WTC11 (cell line): ENCODE results near the gene MOV10. TPM values are rescaled to one million over a fixed set of nuclear protein-coding genes. Genes with fewer than 3 reads are reported as not detected.

Experiments
- ATAC-seq: fragments of 200-7000 bp; cut with Tn5 transposase; 2 replicates; pipeline ENCODE4 v1.10.0; 2021; ENCODE audit warnings: mild to moderate bottlenecking, moderate library complexity
- CTCF ChIA-PET: fragments of 300-600 bp; sonication (Branson Sonifier 250); formaldehyde crosslinking; loops from one replicate; lab custom pipeline; 2021; ENCODE audit warnings: antibody characterized with exemption; lab: Charles Lee
- POLR2A ChIA-PET: fragments of 350-600 bp; sonication (Branson Sonifier 250); formaldehyde crosslinking; loops from one replicate; lab custom pipeline; 2021; ENCODE audit warnings: antibody characterized with exemption; lab: Charles Lee
- DNase-seq: peaks from one replicate; pipeline ENCODE4 v3.0.0; 2021; ENCODE audit warnings: low spot score
- H3K27ac Mint-ChIP-seq: 2 replicates; pipeline ENCODE4 v1.8.0; 2021; ENCODE audit warnings: mixed read lengths
- H3K27me3 Mint-ChIP-seq: 2 replicates; pipeline ENCODE4 v1.8.0; 2021; ENCODE audit warnings: low read depth, mild to moderate bottlenecking, moderate library complexity, mixed read lengths
- H3K36me3 Mint-ChIP-seq: 2 replicates; pipeline ENCODE4 v1.8.0; 2021; ENCODE audit warnings: mixed read lengths
- H3K4me1 Mint-ChIP-seq: 2 replicates; pipeline ENCODE4 v1.8.0; 2022; ENCODE audit warnings: mixed read lengths
- H3K4me3 Mint-ChIP-seq: 2 replicates; pipeline ENCODE4 v1.8.0; 2021; ENCODE audit warnings: mild to moderate bottlenecking, moderate library complexity, mixed read lengths
- H3K9me3 Mint-ChIP-seq: 2 replicates; pipeline ENCODE4 v1.8.0; 2021; ENCODE audit warnings: mixed read lengths
- GABPB1 ChIP-seq: sonication (generic); formaldehyde crosslinking; IDR thresholded peaks from 2 replicates; pipeline ENCODE4 v1.8.1; 2023; ENCODE audit warnings: mild to moderate bottlenecking, missing genetic modification reagents
- MYBL2 ChIP-seq: sonication (generic); formaldehyde crosslinking; IDR thresholded peaks from 2 replicates; pipeline ENCODE4 v1.8.1; 2023; ENCODE audit warnings: mild to moderate bottlenecking, moderate library complexity, missing genetic modification reagents
- NFATC4 ChIP-seq: fragments of 250-450 bp; sonication (Bioruptor Pico); IDR thresholded peaks from 2 replicates; pipeline ENCODE4 v1.9.0; 2021; ENCODE audit warnings: mild to moderate bottlenecking
- NR2C2 ChIP-seq: sonication (generic); formaldehyde crosslinking; IDR thresholded peaks from 2 replicates; pipeline ENCODE4 v1.8.0; 2022; ENCODE audit warnings: mild to moderate bottlenecking, missing genetic modification reagents
- OVOL2 ChIP-seq: fragments of 250-450 bp; sonication (Bioruptor Pico); IDR thresholded peaks from 2 replicates; pipeline ENCODE4 v1.9.0; 2021; ENCODE audit warnings: mild to moderate bottlenecking, borderline replicate concordance
- PRRX2 ChIP-seq: fragments of 250-450 bp; sonication (Bioruptor Pico); IDR thresholded peaks from 2 replicates; pipeline ENCODE4 v1.8.0; 2021; ENCODE audit warnings: mild to moderate bottlenecking
- RORB ChIP-seq: fragments of 250-450 bp; sonication (Bioruptor Pico); IDR thresholded peaks from 2 replicates; pipeline ENCODE4 v1.9.0; 2021; ENCODE audit warnings: mild to moderate bottlenecking
- SMAD4 ChIP-seq: sonication (generic); formaldehyde crosslinking; IDR thresholded peaks from 2 replicates; pipeline ENCODE4 v1.8.0; 2022; ENCODE audit warnings: mild to moderate bottlenecking, missing genetic modification reagents
- SOX15 ChIP-seq: fragments of 250-450 bp; sonication (Bioruptor Pico); IDR thresholded peaks from 2 replicates; pipeline ENCODE4 v1.9.0; 2021; ENCODE audit warnings: mild to moderate bottlenecking
- SP1 ChIP-seq: sonication (generic); formaldehyde crosslinking; conservative IDR thresholded peaks from 2 replicates; pipeline ENCODE4 v1.8.1; 2022; ENCODE audit warnings: missing genetic modification reagents
- ZNF138 ChIP-seq: sonication (generic); formaldehyde crosslinking; conservative IDR thresholded peaks from 2 replicates; pipeline ENCODE4 v1.8.1; 2022; ENCODE audit warnings: mild to moderate bottlenecking, moderate library complexity, missing genetic modification reagents
- total RNA-seq: library from RNA; stranded (reverse); gene quantifications from 3 replicates; pipeline ENCODE4 v1.2.3, GENCODE V29; 2021
- TF ChIP-seq, protein P1 (sequence below): sonication (generic); formaldehyde crosslinking; IDR thresholded peaks from 2 replicates; pipeline ENCODE4 v1.8.0; 2023; ENCODE audit warnings: missing genetic modification reagents, mild to moderate bottlenecking, borderline replicate concordance
- TF ChIP-seq, protein P2 (sequence below): fragments of 250-450 bp; sonication (Bioruptor Pico); IDR thresholded peaks from 2 replicates; pipeline ENCODE4 v1.9.0; 2021; ENCODE audit warnings: mild to moderate bottlenecking
- TF ChIP-seq, protein P3 (sequence below): fragments of 250-450 bp; sonication (Bioruptor Pico); conservative IDR thresholded peaks from 2 replicates; pipeline ENCODE4 v1.9.0; 2021; ENCODE audit warnings: mild to moderate bottlenecking
- TF ChIP-seq, protein P4 (sequence below): sonication (generic); formaldehyde crosslinking; IDR thresholded peaks from 2 replicates; pipeline ENCODE4 v1.8.0; 2022; ENCODE audit warnings: mild to moderate bottlenecking, missing genetic modification reagents
- TF ChIP-seq, protein P5 (sequence below): sonication (generic); formaldehyde crosslinking; IDR thresholded peaks from 2 replicates; pipeline ENCODE4 v1.8.1; 2023; ENCODE audit warnings: mild to moderate bottlenecking, moderate library complexity, missing genetic modification reagents
- TF ChIP-seq, protein P6 (sequence below): sonication (generic); formaldehyde crosslinking; IDR thresholded peaks from 2 replicates; pipeline ENCODE4 v1.8.0; 2022; ENCODE audit warnings: mild to moderate bottlenecking, missing genetic modification reagents

Gene MOV10
- total RNA-seq, 1 experiment from 2014 or later, result 80.7 TPM

DNA sequence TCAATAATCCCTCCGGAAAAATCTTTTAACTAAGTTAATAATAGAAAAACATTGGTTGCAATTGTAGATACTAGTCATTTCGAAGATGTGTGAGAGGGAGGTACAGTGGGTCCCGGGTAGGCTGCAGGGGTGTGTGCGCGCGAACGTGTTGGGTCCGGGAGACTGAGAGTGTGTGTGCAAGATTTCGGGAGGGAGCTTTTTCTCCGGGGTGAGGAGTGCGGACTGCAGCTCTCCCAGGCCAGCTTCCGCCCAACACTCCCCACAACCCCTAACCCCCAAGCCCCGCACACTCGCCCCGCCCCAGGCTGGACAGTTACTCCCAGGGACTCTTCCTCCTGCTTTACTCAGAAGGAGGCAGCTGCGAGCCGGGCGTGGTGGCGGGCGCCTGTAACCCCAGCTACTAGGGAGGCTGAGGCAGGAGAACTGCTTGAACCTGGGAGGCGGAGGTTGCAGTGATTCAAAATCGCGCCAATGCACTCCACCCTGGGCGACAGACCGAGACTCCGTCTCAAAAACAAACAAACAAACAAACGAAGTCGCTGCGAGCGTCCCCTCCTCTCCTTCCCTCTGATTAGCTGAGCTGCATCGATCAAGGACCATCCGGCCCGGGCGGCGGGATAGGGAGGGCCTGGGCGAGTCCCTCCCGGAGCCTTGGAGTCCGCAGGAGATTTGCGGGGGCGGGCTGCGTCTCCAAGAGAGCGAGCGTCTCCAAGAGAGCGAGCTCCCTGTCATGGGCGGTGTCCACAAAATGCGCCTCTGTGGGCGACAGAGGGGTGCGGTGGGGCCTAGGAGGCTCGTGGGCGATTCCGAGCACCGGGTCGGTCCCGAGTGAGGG is 68.9 kb downstream of the MOV10 start:
- Mint-ChIP-seq H3K4me3 (peak overlapping the region; percentile 57), H3K9me3 (no peaks in the 10 kb centered on the region), H3K4me1 (peaks cover 8% of the 10 kb centered on the region), H3K27ac (no peak overlapping the region), H3K36me3 (no peaks in the 10 kb centered on the region), H3K27me3 (peaks cover 81% of the 10 kb centered on the region)
- peak; percentile 59 for DNase-seq
- CTCF ChIA-PET, result interaction anchor here (1.0 to 3.7 kb wide), 14 partner anchors 10 to 137 kb away, joined by 3 to 34 read pairs (median 6); partner anchors contain the start of gene PPM1J
- POLR2A ChIA-PET, result interaction anchor here (0.6 kb wide), 1 partner anchor 54 kb away, joined by 3 read pairs; no protein-coding TSS in a partner anchor
- TF ChIP-seq RORB (CRISPR knock-in tag) (no peak), SP1 (CRISPR knock-in tag) (no peak), OVOL2 (CRISPR knock-in tag) (no peak), SOX15 (CRISPR knock-in tag) (no peak), ZNF138 (no peak)
- TF ChIP-seq, protein P1, sequence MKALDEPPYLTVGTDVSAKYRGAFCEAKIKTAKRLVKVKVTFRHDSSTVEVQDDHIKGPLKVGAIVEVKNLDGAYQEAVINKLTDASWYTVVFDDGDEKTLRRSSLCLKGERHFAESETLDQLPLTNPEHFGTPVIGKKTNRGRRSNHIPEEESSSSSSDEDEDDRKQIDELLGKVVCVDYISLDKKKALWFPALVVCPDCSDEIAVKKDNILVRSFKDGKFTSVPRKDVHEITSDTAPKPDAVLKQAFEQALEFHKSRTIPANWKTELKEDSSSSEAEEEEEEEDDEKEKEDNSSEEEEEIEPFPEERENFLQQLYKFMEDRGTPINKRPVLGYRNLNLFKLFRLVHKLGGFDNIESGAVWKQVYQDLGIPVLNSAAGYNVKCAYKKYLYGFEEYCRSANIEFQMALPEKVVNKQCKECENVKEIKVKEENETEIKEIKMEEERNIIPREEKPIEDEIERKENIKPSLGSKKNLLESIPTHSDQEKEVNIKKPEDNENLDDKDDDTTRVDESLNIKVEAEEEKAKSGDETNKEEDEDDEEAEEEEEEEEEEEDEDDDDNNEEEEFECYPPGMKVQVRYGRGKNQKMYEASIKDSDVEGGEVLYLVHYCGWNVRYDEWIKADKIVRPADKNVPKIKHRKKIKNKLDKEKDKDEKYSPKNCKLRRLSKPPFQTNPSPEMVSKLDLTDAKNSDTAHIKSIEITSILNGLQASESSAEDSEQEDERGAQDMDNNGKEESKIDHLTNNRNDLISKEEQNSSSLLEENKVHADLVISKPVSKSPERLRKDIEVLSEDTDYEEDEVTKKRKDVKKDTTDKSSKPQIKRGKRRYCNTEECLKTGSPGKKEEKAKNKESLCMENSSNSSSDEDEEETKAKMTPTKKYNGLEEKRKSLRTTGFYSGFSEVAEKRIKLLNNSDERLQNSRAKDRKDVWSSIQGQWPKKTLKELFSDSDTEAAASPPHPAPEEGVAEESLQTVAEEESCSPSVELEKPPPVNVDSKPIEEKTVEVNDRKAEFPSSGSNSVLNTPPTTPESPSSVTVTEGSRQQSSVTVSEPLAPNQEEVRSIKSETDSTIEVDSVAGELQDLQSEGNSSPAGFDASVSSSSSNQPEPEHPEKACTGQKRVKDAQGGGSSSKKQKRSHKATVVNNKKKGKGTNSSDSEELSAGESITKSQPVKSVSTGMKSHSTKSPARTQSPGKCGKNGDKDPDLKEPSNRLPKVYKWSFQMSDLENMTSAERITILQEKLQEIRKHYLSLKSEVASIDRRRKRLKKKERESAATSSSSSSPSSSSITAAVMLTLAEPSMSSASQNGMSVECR (CRISPR knock-in tag), result 0 out of 2 replicates have a peak, but pooled peaks have one; percentile 37
- TF ChIP-seq, protein P2, sequence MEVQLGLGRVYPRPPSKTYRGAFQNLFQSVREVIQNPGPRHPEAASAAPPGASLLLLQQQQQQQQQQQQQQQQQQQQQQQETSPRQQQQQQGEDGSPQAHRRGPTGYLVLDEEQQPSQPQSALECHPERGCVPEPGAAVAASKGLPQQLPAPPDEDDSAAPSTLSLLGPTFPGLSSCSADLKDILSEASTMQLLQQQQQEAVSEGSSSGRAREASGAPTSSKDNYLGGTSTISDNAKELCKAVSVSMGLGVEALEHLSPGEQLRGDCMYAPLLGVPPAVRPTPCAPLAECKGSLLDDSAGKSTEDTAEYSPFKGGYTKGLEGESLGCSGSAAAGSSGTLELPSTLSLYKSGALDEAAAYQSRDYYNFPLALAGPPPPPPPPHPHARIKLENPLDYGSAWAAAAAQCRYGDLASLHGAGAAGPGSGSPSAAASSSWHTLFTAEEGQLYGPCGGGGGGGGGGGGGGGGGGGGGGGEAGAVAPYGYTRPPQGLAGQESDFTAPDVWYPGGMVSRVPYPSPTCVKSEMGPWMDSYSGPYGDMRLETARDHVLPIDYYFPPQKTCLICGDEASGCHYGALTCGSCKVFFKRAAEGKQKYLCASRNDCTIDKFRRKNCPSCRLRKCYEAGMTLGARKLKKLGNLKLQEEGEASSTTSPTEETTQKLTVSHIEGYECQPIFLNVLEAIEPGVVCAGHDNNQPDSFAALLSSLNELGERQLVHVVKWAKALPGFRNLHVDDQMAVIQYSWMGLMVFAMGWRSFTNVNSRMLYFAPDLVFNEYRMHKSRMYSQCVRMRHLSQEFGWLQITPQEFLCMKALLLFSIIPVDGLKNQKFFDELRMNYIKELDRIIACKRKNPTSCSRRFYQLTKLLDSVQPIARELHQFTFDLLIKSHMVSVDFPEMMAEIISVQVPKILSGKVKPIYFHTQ (CRISPR knock-in tag), result no peak
- peak; percentile 65 for ATAC-seq

DNA sequence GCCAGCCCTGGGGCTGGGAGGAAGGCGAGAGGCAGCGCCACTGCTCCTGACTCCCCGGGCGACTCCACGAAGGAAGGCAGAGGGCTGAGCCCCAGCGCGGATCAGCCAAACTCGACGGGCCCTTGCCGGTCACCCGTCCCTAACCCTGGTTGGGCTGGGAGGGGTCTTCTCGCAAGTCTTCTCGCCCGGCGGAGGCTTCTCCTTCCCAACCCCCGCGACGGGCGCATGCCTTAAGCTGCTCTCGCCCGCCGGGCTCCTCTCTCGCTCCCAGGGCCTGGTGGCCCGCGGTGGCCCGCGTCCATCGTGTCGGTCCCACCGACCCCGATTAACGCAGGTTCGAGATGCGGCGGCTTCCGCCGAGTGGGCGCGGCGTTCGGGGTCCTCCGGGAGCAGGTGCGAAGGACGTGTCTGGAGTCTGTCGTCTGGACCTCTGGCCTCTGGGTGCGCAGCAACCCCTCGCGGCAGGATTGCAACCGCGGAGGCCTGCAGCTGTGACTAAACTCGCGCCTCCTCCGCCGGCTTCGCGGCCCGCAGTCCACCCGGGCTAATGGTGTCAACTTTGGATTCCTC is 69.6 kb downstream of the MOV10 start:
- ATAC-seq, result peak; percentile 81
- DNase-seq, result peak; percentile 69
- Mint-ChIP-seq H3K36me3 (no peaks in the 10 kb centered on the region), H3K4me1 (peaks cover 8% of the 10 kb centered on the region), H3K27ac (no peak overlapping the region), H3K4me3 (peak overlapping the region; percentile 57), H3K9me3 (no peaks in the 10 kb centered on the region), H3K27me3 (peaks cover 82% of the 10 kb centered on the region)
- POLR2A ChIA-PET, result no interaction called here
- CTCF ChIA-PET, result interaction anchor here (0.6 to 3.7 kb wide), 18 partner anchors 10 to 329 kb away, joined by 3 to 34 read pairs (median 4); partner anchors contain the start of genes LRIG2 and PPM1J
- TF ChIP-seq PRRX2 (no peak), NR2C2 (0 out of 2 replicates have a peak, but pooled peaks have one; percentile 21), GABPB1 (CRISPR knock-in tag) (no peak), NFATC4 (CRISPR knock-in tag) (no peak), MYBL2 (CRISPR knock-in tag) (no peak), SMAD4 (no peak)
- TF ChIP-seq, protein P3, sequence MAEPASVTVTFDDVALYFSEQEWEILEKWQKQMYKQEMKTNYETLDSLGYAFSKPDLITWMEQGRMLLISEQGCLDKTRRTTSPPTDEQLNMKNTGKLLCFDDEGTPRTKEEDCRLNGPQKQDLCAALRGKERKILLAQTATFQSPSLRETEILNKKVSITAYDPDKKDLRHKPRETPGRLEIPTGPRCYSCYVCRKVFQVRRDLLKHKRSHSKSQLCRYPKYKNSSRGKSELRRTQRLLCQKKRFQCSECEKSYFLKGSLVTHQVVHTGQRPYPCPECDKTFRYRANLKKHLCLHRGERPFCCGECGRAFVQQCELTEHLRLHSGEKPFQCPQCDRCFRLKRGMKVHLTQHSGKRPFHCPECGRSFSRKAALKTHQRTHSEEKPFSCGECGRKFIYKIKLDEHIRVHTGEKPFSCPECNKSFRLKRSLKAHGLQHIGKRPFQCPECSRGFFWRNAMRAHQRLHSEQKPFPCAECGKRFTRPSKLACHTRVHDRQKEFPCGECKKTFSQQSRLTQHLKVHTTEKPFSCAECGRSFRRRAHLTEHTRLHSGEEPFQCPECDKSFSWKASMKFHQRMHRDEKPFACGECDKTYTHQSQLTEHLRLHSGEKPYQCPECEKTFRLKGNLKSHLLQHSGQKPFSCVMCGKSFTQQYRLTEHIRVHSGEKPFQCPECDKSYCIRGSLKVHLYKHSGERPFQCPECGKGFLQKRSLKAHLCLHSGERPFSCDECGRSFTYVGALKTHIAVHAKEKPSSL (CRISPR knock-in tag), result no peak
- TF ChIP-seq, protein P4, sequence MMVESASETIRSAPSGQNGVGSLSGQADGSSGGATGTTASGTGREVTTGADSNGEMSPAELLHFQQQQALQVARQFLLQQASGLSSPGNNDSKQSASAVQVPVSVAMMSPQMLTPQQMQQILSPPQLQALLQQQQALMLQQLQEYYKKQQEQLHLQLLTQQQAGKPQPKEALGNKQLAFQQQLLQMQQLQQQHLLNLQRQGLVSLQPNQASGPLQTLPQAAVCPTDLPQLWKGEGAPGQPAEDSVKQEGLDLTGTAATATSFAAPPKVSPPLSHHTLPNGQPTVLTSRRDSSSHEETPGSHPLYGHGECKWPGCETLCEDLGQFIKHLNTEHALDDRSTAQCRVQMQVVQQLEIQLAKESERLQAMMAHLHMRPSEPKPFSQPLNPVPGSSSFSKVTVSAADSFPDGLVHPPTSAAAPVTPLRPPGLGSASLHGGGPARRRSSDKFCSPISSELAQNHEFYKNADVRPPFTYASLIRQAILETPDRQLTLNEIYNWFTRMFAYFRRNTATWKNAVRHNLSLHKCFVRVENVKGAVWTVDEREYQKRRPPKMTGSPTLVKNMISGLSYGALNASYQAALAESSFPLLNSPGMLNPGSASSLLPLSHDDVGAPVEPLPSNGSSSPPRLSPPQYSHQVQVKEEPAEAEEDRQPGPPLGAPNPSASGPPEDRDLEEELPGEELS, result no peak
- TF ChIP-seq, protein P5, sequence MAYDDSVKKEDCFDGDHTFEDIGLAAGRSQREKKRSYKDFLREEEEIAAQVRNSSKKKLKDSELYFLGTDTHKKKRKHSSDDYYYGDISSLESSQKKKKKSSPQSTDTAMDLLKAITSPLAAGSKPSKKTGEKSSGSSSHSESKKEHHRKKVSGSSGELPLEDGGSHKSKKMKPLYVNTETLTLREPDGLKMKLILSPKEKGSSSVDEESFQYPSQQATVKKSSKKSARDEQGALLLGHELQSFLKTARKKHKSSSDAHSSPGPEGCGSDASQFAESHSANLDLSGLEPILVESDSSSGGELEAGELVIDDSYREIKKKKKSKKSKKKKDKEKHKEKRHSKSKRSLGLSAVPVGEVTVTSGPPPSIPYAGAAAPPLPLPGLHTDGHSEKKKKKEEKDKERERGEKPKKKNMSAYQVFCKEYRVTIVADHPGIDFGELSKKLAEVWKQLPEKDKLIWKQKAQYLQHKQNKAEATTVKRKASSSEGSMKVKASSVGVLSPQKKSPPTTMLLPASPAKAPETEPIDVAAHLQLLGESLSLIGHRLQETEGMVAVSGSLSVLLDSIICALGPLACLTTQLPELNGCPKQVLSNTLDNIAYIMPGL (CRISPR knock-in tag), result peak; percentile 82; the same call in 1 of the 2 replicates
- TF ChIP-seq, protein P6, sequence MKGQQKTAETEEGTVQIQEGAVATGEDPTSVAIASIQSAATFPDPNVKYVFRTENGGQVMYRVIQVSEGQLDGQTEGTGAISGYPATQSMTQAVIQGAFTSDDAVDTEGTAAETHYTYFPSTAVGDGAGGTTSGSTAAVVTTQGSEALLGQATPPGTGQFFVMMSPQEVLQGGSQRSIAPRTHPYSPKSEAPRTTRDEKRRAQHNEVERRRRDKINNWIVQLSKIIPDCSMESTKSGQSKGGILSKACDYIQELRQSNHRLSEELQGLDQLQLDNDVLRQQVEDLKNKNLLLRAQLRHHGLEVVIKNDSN (CRISPR knock-in tag), result peak; percentile 62
